WTC11 (cell line): Measurements from ENCODE around the gene PGM3.

Experiments
- CTCF ChIP-seq: fragments of 200-600 bp; IDR thresholded peaks from 2 replicates; pipeline ENCODE4 v1.8.0; 2022; ENCODE audit warnings: antibody characterized with exemption
- JAZF1 ChIP-seq: fragments of 250-450 bp; sonication (Bioruptor Pico); IDR thresholded peaks from 2 replicates; pipeline ENCODE4 v1.9.0; 2021; ENCODE audit warnings: moderate library complexity, mild to moderate bottlenecking, inconsistent platforms
- TEAD1 ChIP-seq: sonication (generic); formaldehyde crosslinking; IDR thresholded peaks from 2 replicates; pipeline ENCODE4 v1.8.0; 2022; ENCODE audit warnings: mild to moderate bottlenecking, missing genetic modification reagents

- no peak for TF ChIP-seq TEAD1 (CRISPR knock-in tag)
- peak; percentile 36 for TF ChIP-seq CTCF
- TF ChIP-seq JAZF1 (CRISPR knock-in tag): no peak
These were observed 28.9 kb upstream of the PGM3 start for GRCh38 chr6:83221889-83222479.
